Heart right ventricle (tissue), 16 donors: ENCODE data around the gene AGBL1. TPM values are rescaled to one million over a fixed set of nuclear protein-coding genes. Genes with fewer than 3 reads are reported as not detected.

Experiments
- ATAC-seq, 8 donors: fragments of 200-7000 bp; cut with Tn5 transposase; one replicate each; pipeline ENCODE4 v1.9.1; 2020; ENCODE audit warnings: mild to moderate bottlenecking in 8 of 8, moderate library complexity in 8 of 8, moderate number of reproducible peaks in 1 of 8
- DNase-seq, 2 donors: peaks; one replicate each; pipeline ENCODE4 v3.0.0-alpha.2; 2020
- H3K27ac ChIP-seq, 10 donors: fragments of 200-600 bp; sonication (generic) in 2 of 10; one replicate each; pipeline versions ENCODE4 v1.5.0 to v1.8.0; 2020 to 2022; ENCODE audit warnings: mild to moderate bottlenecking in 3 of 10
- H3K27me3 ChIP-seq, 7 donors: fragments of 200-600 bp; one replicate each; pipeline ENCODE4 v1.8.0; 2021 to 2022; ENCODE audit warnings: mild to moderate bottlenecking in 2 of 7
- H3K36me3 ChIP-seq, 9 donors: fragments of 200-600 bp; sonication (generic) in 1 of 9; one replicate each; pipeline versions ENCODE4 v1.5.0 to v1.8.0; 2020 to 2022; ENCODE audit warnings: mild to moderate bottlenecking in 2 of 9
- H3K4me1 ChIP-seq, 9 donors: fragments of 200-600 bp; sonication (generic) in 1 of 9; one replicate each; pipeline versions ENCODE4 v1.5.0 to v1.8.0; 2020 to 2022; ENCODE audit warnings: mild to moderate bottlenecking in 4 of 9
- H3K4me3 ChIP-seq, 10 donors: fragments of 200-600 bp; sonication (generic) in 2 of 10; one replicate each; pipeline versions ENCODE4 v1.5.0 to v1.8.0; 2020 to 2022; ENCODE audit warnings: mild to moderate bottlenecking in 7 of 10, moderate library complexity in 2 of 10
- H3K9me3 ChIP-seq, 11 donors: fragments of 200-600 bp in 10 of 11; sonication (generic) in 2 of 11; one replicate each; pipeline versions ENCODE4 v1.5.0 to v1.8.0; 2013 to 2022; ENCODE audit warnings: mild to moderate bottlenecking in 2 of 11, control low read depth in 1 of 11, moderate library complexity in 1 of 11
- CTCF ChIP-seq, 9 donors: fragments of 200-600 bp; sonication (generic) in 2 of 9; IDR thresholded peaks; one replicate each; pipeline versions ENCODE4 v1.5.0 to v1.8.0; 2021 to 2022; ENCODE audit warnings: antibody characterized with exemption in 9 of 9, mild to moderate bottlenecking in 5 of 9, moderate library complexity in 1 of 9
- WGBS, 2 donors: extraction: QIAGEN DNeasy Blood & Tissue Kit; methylation state at CpG; one replicate each; pipeline ENCODE4 v1.1.7; 2013; ENCODE audit warnings: inconsistent platforms in 1 of 2; 5-methylcytosine and 5-hydroxymethylcytosine counted together
- intact Hi-C, 10 donors: fragments of 100-400 bp; cut with DNase I; formaldehyde crosslinking; loops; one replicate each; pipeline versions ENCODE4 v1.11.1 to v1.14.2; 2022
- polyA plus RNA-seq, 2 donors: library from polyadenylated mRNA; stranded (reverse); fragments of 200-250 nt; gene quantifications; one replicate each; pipeline ENCODE4 v1.2.3, GENCODE V29; 2013
- total RNA-seq, 10 donors: library from RNA; stranded (reverse); fragmentation: NEBNext Ultra II Directional in 3 of 10; extraction: Animal tissue kit (Norgen Biotek cat#: 25700) in 3 of 10; gene quantifications; one replicate each; pipeline versions ENCODE4 v1.2.1 to v1.2.4, GENCODE V29; 2021 to 2023
- donor health status: Arrhythmogenic right ventricular cardiomyopathy.
- donor health status: ischemic (EF 13 %, LVEDD 7.1; RV severe dilation, severe dysfunction).
- donor health status: healthy with polysubstance abuse.
- donor health status: DM: no; HTN: yes; CAD: no.
- donor health status: DM: no; HTN: no; CAD: no.
- donor health status: ischemic (EF 25% LVEDD 6.9; RV normal size, moderate dysfunction).
- donor health status: ischemic (EF 25% LVEDD 5.7; RV mildly dilated, moderate dysfunction).
- donor health status: healthy.
- donor health status: DM: yes; HTN: yes; CAD: no.
- donor health status: Ischemic cardiomyopathy.
- donor health status: ischemic (EF 35%, LVEDD 5.7; RV mildly dilated, moderate dysfunction).
- donor health status: nonischemic (EF 11% LVEDD 7.7; RV severe dilation, severe dysfunction).
- donor health status: DM: yes; HTN: yes; CAD: no.
- donor health status: PGD.
- donor health status: ischemic (EF 29% LVEDD 5.4; RV normal size, mild dysfunction).
- donor health status: nonischemic (EF 23%, LVEDD 6.1; RV moderate dilation, normal function).

AGBL1 gene
- total and polyA plus RNA-seq, 12 donors, result 0.02 to 0.13 (median 0.09) TPM; not detected in 7

- DNase-seq (no peak), ATAC-seq (no peak)
- peaks cover 0 to 7% (median 0%) of the 10 kb centered on the region in 9 donors for H3K4me1 ChIP-seq
- intact Hi-C loops, result no loop called here
- no peaks in the 10 kb centered on the region for H3K27me3 ChIP-seq
- H3K27ac ChIP-seq, result no peak overlapping the region
- peak overlapping the region in 1 of 10 donors; percentile 8 for H3K4me3 ChIP-seq
- WGBS, 2 donors, result 57 to 71% methylated on average over 3 of the region's 3 CpGs
- H3K9me3 ChIP-seq, result no peaks in the 10 kb centered on the region
- no peaks in the 10 kb centered on the region for H3K36me3 ChIP-seq
- no peak for TF ChIP-seq CTCF (IDR thresholded peaks at IDR 0.05)
Measured at GRCh38 chr15:86754846-86755245, 675.2 kb downstream of the AGBL1 start.

DNA sequence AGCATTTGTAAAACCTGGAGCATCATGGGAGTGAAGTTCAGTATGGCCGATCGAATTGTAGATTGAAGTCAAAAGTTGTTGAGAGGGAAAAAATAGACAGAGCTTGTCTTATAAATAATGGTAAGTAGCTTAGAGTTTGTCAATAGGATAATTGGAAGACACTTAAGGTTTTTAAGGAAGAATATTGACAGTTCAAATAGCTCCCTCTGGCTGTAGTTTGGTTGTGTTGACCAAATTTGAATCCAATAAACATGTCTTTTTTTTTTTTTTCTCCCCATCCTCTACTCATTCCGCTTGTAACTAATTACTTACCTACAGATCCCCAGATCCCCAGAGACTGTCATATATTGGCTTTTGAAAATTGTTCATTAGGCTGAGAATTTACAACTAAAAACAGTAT lies 677.0 kb downstream of the AGBL1 start:
- Histone ChIP-seq H3K27me3 (no peaks in the 10 kb centered on the region), H3K4me3 (no peak overlapping the region), H3K4me1 (peaks cover 0 to 15% (median 0%) of the 10 kb centered on the region in 9 donors), H3K9me3 (peaks cover 0 to 2% (median 0%) of the 10 kb centered on the region in 11 donors), H3K27ac (no peak overlapping the region), H3K36me3 (no peaks in the 10 kb centered on the region)
- intact Hi-C loops, result no loop called here
- ATAC-seq (no peak), DNase-seq (no peak)
- TF ChIP-seq CTCF (IDR thresholded peaks at IDR 0.05), result peak in 1 of 9 donors; percentile 14
- 91 to 96% methylated on average over 3 of the region's 3 CpGs for WGBS, 2 donors

DNA sequence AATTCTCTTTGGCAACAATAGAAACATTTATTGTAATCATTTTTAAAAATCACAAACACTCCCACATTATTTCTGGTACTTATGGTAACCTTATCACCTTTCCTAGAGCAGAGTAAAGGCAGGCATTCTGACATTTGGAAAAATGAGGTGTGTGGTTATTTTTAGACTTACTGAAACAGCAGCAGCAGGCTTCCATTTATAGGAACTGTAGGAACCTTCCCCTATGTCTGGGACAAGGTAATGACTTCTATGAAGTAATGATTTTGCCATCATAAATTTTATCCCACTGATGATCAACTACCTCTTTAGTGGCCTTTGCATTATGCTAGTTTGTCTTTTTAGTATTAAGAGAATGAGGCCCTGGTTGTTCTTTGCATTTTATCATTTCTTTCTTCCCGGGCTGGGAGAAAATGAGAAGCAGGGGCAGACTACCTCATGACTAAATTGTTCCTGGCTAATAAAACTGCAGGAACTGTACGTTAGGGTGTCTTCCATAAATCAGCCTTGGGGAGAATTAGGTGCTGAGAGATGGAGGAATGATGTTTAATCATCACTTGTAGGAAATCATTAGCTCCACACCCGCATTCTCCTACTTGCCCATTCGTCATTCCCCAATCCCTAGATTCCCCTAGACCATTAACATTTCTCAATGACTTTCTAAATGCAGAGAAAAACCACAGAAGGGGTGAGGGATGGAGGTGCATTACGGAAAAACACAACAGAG lies 680.3 kb downstream of the AGBL1 start:
- TF ChIP-seq CTCF (IDR thresholded peaks at IDR 0.05), result no peak
- DNase-seq (no peak), ATAC-seq (peak in 7 of 8 donors; percentile 56 to 96 (median 89))
- H3K4me3 ChIP-seq, result no peak overlapping the region
- 58 to 62% methylated on average over 5 of the region's 5 CpGs for WGBS, 2 donors
- no peaks in the 10 kb centered on the region for H3K36me3 ChIP-seq
- H3K27ac ChIP-seq, result peak overlapping the region in 4 of 10 donors; percentile 14 to 42 (median 38)
- peaks cover 0 to 15% (median 0%) of the 10 kb centered on the region in 9 donors for H3K4me1 ChIP-seq
- peaks cover 0 to 5% (median 0%) of the 10 kb centered on the region in 11 donors for H3K9me3 ChIP-seq
- intact Hi-C loops, result no loop called here
- H3K27me3 ChIP-seq, result no peaks in the 10 kb centered on the region

DNA sequence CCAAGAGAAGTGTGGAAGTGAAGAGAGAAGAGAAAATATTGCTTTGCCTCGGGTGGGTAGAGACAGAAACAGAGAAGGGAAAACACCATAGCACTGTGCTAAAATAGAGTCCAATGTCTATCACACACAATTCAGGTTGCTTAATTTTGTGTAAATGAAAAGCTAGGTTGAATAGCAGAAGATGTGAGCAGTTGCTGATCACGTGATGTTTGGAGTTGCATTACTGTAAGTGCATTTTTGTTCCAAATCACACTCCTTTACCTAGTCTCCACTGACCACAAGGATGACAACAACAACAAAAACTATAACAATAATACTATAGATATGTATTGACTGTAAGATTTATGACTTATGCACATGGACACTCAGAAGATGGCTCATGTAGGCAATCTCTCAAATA lies 683.2 kb downstream of the AGBL1 start:
- H3K27me3 ChIP-seq, result no peaks in the 10 kb centered on the region
- no peak overlapping the region for H3K4me3 ChIP-seq
- H3K9me3 ChIP-seq, result peaks cover 0 to 5% (median 0%) of the 10 kb centered on the region in 11 donors
- H3K27ac ChIP-seq, result no peak overlapping the region
- no peaks in the 10 kb centered on the region for H3K36me3 ChIP-seq
- DNase-seq, result no peak
- intact Hi-C loops, result no loop called here
- no peak for ATAC-seq
- WGBS, 2 donors, result 70 to 72% methylated on average over 2 of the region's 2 CpGs
- peaks cover 0 to 15% (median 0%) of the 10 kb centered on the region in 9 donors for H3K4me1 ChIP-seq
- no peak for TF ChIP-seq CTCF (IDR thresholded peaks at IDR 0.05)
